H9 (cell line): ENCODE data around the gene SNAP25. TPM values are rescaled to one million over a fixed set of nuclear protein-coding genes. Genes with fewer than 3 reads are reported as not detected.

Source experiments
- DNase-seq: peaks from one replicate; pipeline ENCODE4 v3.0.0-alpha.2; 2017
- H2AFZ ChIP-seq: one replicate; pipeline ENCODE4 v1.6.1; 2013; ENCODE audit warnings: mild to moderate bottlenecking, low read length, control low read depth, moderate library complexity
- H2AK5ac ChIP-seq: 2 replicates; pipeline ENCODE4 v1.6.1; 2013; ENCODE audit warnings: low read length, control low read depth, mixed read lengths; ENCODE audit not compliant: insufficient read length
- H2BK120ac ChIP-seq: one replicate; pipeline ENCODE4 v1.6.1; 2013; ENCODE audit warnings: low read depth, mild to moderate bottlenecking, low read length, control low read depth, inconsistent platforms; ENCODE audit not compliant: poor library complexity, severe bottlenecking
- H2BK12ac ChIP-seq: 2 replicates; pipeline ENCODE4 v1.6.1; 2013; ENCODE audit warnings: low read length, control low read depth, mixed read lengths, low read depth; ENCODE audit not compliant: insufficient read length
- H2BK15ac ChIP-seq: 2 replicates; pipeline ENCODE4 v1.6.1; 2013; ENCODE audit warnings: low read depth, low read length, control low read depth
- H2BK20ac ChIP-seq: one replicate; pipeline ENCODE4 v1.6.1; 2013; ENCODE audit warnings: low read depth, mild to moderate bottlenecking, low read length, control low read depth, inconsistent platforms; ENCODE audit not compliant: poor library complexity, severe bottlenecking
- H2BK5ac ChIP-seq: 2 replicates; pipeline ENCODE4 v1.6.1; 2013; ENCODE audit warnings: low read length, control low read depth, mixed read lengths; ENCODE audit not compliant: insufficient read length
- H3K14ac ChIP-seq: 2 replicates; pipeline ENCODE4 v1.6.1; 2013; ENCODE audit warnings: low read length, control low read depth; ENCODE audit not compliant: insufficient read depth
- H3K18ac ChIP-seq: 2 replicates; pipeline ENCODE4 v1.6.1; 2013; ENCODE audit warnings: low read depth, mild to moderate bottlenecking, mixed read lengths, low read length, control low read depth; ENCODE audit not compliant: insufficient read length
- H3K23ac ChIP-seq: 2 replicates; pipeline ENCODE4 v1.6.1; 2013; ENCODE audit warnings: low read length, control low read depth, mixed read lengths, low read depth; ENCODE audit not compliant: insufficient read length
- H3K23me2 ChIP-seq: 2 replicates; pipeline ENCODE4 v1.6.1; 2013; ENCODE audit warnings: low read depth, mild to moderate bottlenecking, mixed read lengths, low read length, control low read depth; ENCODE audit not compliant: insufficient read length, poor library complexity, severe bottlenecking
- H3K27ac ChIP-seq: 2 replicates; pipeline ENCODE4 v1.5.1; 2013; ENCODE audit warnings: low read length, control low read depth, mixed read lengths, low read depth; ENCODE audit not compliant: insufficient read length
- H3K27me3 ChIP-seq: 2 replicates; pipeline ENCODE4 v1.6.1; 2013; ENCODE audit warnings: low read length, control low read depth, inconsistent platforms; ENCODE audit not compliant: insufficient read depth
- H3K4ac ChIP-seq: 2 replicates; pipeline ENCODE4 v1.6.1; 2013; ENCODE audit warnings: low read depth, mild to moderate bottlenecking, control low read depth, inconsistent platforms, low read length, moderate library complexity
- H3K4me1 ChIP-seq: 2 replicates; pipeline ENCODE4 v1.6.1; 2013; ENCODE audit warnings: low read length, control low read depth, inconsistent platforms; ENCODE audit not compliant: insufficient read depth
- H3K4me2 ChIP-seq: 2 replicates; pipeline ENCODE4 v1.6.1; 2013; ENCODE audit warnings: low read length, control low read depth, mixed read lengths; ENCODE audit not compliant: insufficient read length, insufficient read depth
- H3K56ac ChIP-seq: 2 replicates; pipeline ENCODE4 v1.6.1; 2013; ENCODE audit warnings: low read depth, mild to moderate bottlenecking, mixed read lengths, low read length, control low read depth; ENCODE audit not compliant: insufficient read length
- H3K79me1 ChIP-seq: 2 replicates; pipeline ENCODE4 v1.6.1; 2013; ENCODE audit warnings: low read depth, mild to moderate bottlenecking, moderate library complexity, low read length, control low read depth, inconsistent platforms; ENCODE audit not compliant: insufficient read depth, poor library complexity, severe bottlenecking
- H3K79me2 ChIP-seq: 2 replicates; pipeline ENCODE4 v1.6.1; 2013; ENCODE audit warnings: low read length, control low read depth, inconsistent platforms; ENCODE audit not compliant: insufficient read depth
- H3K9ac ChIP-seq: 2 replicates; pipeline ENCODE4 v1.6.1; 2013; ENCODE audit warnings: low read length, control low read depth, mixed read lengths; ENCODE audit not compliant: insufficient read length; ENCODE audit errors: extremely low read depth
- H3K9me3 ChIP-seq: one replicate; pipeline ENCODE4 v1.6.1; 2013; ENCODE audit warnings: low read depth, low read length, inconsistent platforms; ENCODE audit not compliant: control insufficient read depth
- H3T11ph ChIP-seq: one replicate; pipeline ENCODE4 v1.6.1; 2013; ENCODE audit warnings: mild to moderate bottlenecking, low read length, control low read depth, inconsistent platforms
- H4K20me1 ChIP-seq: one replicate; pipeline ENCODE4 v1.6.1; 2013; ENCODE audit not compliant: control insufficient read depth, insufficient read length, insufficient read depth
- H4K5ac ChIP-seq: 2 replicates; pipeline ENCODE4 v1.6.1; 2013; ENCODE audit warnings: low read depth, mild to moderate bottlenecking, mixed read lengths, low read length, control low read depth; ENCODE audit not compliant: insufficient read length
- H4K8ac ChIP-seq: replicated peaks from 2 replicates; pipeline ENCODE4 v1.6.1; 2013; ENCODE audit warnings: low read length, control low read depth, mixed read lengths, low read depth; ENCODE audit not compliant: insufficient read length
- H4K91ac ChIP-seq: 2 replicates; pipeline ENCODE4 v1.6.1; 2013; ENCODE audit warnings: low read depth, mild to moderate bottlenecking, moderate library complexity, mixed read lengths, low read length, control low read depth; ENCODE audit not compliant: insufficient read length
- H3K27ac Mint-ChIP-seq, 3 experiments: 2 replicates in 2 of 3; 3 replicates in 1 of 3; pipeline ENCODE4 v1.8.0; 2020 to 2021; ENCODE audit warnings: mixed read lengths in 3 of 3, mild to moderate bottlenecking in 1 of 3, moderate library complexity in 1 of 3
- H3K27me3 Mint-ChIP-seq: 2 replicates; pipeline ENCODE4 v1.8.0; 2021; ENCODE audit warnings: low read depth, mild to moderate bottlenecking, moderate library complexity, mixed read lengths
- H3K36me3 Mint-ChIP-seq, 3 experiments: 2 replicates in 2 of 3; 3 replicates in 1 of 3; pipeline ENCODE4 v1.8.0; 2020 to 2021; ENCODE audit warnings: low read depth in 3 of 3, mixed read lengths in 3 of 3; ENCODE audit not compliant: insufficient read depth in 1 of 3
- H3K4me1 Mint-ChIP-seq, 2 experiments: 2 replicates each; pipeline ENCODE4 v1.8.0; 2020; ENCODE audit warnings: mixed read lengths in 2 of 2
- H3K4me3 Mint-ChIP-seq, 2 experiments: 2 replicates in 1 of 2; 3 replicates in 1 of 2; pipeline ENCODE4 v1.8.0; 2020 to 2021; ENCODE audit warnings: mild to moderate bottlenecking in 2 of 2, mixed read lengths in 2 of 2, moderate library complexity in 1 of 2
- H3K9me3 Mint-ChIP-seq, 2 experiments: 2 replicates in 1 of 2; 3 replicates in 1 of 2; pipeline ENCODE4 v1.8.0; 2020; ENCODE audit warnings: mild to moderate bottlenecking in 2 of 2, mixed read lengths in 2 of 2, moderate library complexity in 1 of 2
- WGBS: extraction: QIAGEN DNeasy Blood & Tissue Kit; methylation state at CpG from one replicate; pipeline ENCODE4 v1.1.7; 2013; ENCODE audit warnings: missing lambda C conversion rate, low lambda C conversion rate, mixed read lengths; ENCODE audit not compliant: insufficient read length; ENCODE audit errors: extremely low coverage; 5-methylcytosine and 5-hydroxymethylcytosine counted together
- total RNA-seq: library from RNA; stranded (reverse); gene quantifications from 2 replicates; pipeline ENCODE4 v1.2.1, GENCODE V29; 2021
- TF ChIP-seq, protein P1 (sequence below): fragments of 200-600 bp; sonication (generic); conservative IDR thresholded peaks from 3 replicates; pipeline ENCODE4 v1.8.0; 2021; ENCODE audit warnings: antibody characterized with exemption, mild to moderate bottlenecking

SNAP25 gene
- total RNA-seq, 1 experiment from 2014 or later, result 0.13 TPM

GRCh38 chr20:10316582-10316981 lies 98.0 kb downstream of the SNAP25 start:
- H2BK5ac ChIP-seq, result no peak overlapping the region
- no peak overlapping the region for H3K9ac ChIP-seq
- Mint-ChIP-seq H3K4me1 (peaks cover 29 to 33% of the 10 kb centered on the region in 2 experiments), H3K9me3 (peaks cover 4 to 14% of the 10 kb centered on the region in 2 experiments; a peak in 4 of 5 replicates), H3K27me3 (no peaks in the 10 kb centered on the region; the same call in 1 of the 2 replicates), H3K4me3 (no peak overlapping the region), H3K27ac (no peak overlapping the region), H3K36me3 (peaks cover 3 to 18% (median 6%) of the 10 kb centered on the region in 3 experiments; a peak in 6 of 7 replicates)
- H4K8ac ChIP-seq, result no peak overlapping the region
- H2BK120ac ChIP-seq, result no peak overlapping the region
- H3K27me3 ChIP-seq, result no peaks in the 10 kb centered on the region
- H3K4me2 ChIP-seq, result no peak overlapping the region
- no peak overlapping the region for H3K23ac ChIP-seq
- no peak overlapping the region for H3T11ph ChIP-seq
- H3K4me1 ChIP-seq, result peaks cover 3% of the 10 kb centered on the region; the same call in 1 of the 2 replicates
- H3K56ac ChIP-seq, result no peak overlapping the region
- H3K79me2 ChIP-seq, result no peaks in the 10 kb centered on the region
- no peak overlapping the region for H4K5ac ChIP-seq
- H3K79me1 ChIP-seq, result no peaks in the 10 kb centered on the region
- no peak overlapping the region for H3K27ac ChIP-seq
- no peak overlapping the region for H3K18ac ChIP-seq
- no peak overlapping the region for H4K91ac ChIP-seq
- H2BK15ac ChIP-seq, result no peak overlapping the region
- no CpG with 5 or more reads among the region's 2 CpGs for WGBS
- no peak overlapping the region for H3K4ac ChIP-seq
- DNase-seq, result no peak
- TF ChIP-seq, protein P1, sequence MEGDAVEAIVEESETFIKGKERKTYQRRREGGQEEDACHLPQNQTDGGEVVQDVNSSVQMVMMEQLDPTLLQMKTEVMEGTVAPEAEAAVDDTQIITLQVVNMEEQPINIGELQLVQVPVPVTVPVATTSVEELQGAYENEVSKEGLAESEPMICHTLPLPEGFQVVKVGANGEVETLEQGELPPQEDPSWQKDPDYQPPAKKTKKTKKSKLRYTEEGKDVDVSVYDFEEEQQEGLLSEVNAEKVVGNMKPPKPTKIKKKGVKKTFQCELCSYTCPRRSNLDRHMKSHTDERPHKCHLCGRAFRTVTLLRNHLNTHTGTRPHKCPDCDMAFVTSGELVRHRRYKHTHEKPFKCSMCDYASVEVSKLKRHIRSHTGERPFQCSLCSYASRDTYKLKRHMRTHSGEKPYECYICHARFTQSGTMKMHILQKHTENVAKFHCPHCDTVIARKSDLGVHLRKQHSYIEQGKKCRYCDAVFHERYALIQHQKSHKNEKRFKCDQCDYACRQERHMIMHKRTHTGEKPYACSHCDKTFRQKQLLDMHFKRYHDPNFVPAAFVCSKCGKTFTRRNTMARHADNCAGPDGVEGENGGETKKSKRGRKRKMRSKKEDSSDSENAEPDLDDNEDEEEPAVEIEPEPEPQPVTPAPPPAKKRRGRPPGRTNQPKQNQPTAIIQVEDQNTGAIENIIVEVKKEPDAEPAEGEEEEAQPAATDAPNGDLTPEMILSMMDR, result no peak; the same call in 2 of the 3 replicates
- H3K23me2 ChIP-seq, result no peaks in the 10 kb centered on the region
- no peak overlapping the region for H2BK20ac ChIP-seq
- no peaks in the 10 kb centered on the region for H3K9me3 ChIP-seq
- H2AK5ac ChIP-seq, result no peak overlapping the region
- H4K20me1 ChIP-seq, result no peaks in the 10 kb centered on the region
- no peak overlapping the region for H2AFZ ChIP-seq
- H3K14ac ChIP-seq, result no peak overlapping the region
- H2BK12ac ChIP-seq, result no peak overlapping the region
